B cell (primary cell): ENCODE data around the gene ABHD10. TPM values are rescaled to one million over a fixed set of nuclear protein-coding genes. Genes with fewer than 3 reads are reported as not detected.

ENCODE experiments used
- ATAC-seq: fragments of 200-7000 bp; cut with Tn5 transposase; one replicate; pipeline ENCODE4 v1.10.0; 2021; ENCODE audit warnings: low read depth, mild to moderate bottlenecking, moderate number of reproducible peaks, moderate library complexity
- CTCF ChIA-PET: fragments of 350-600 bp; sonication (Branson Sonifier 250); formaldehyde crosslinking; loops from one replicate; lab custom pipeline; 2021; ENCODE audit warnings: antibody characterized with exemption, inconsistent platforms; lab: Charles Lee
- POLR2A ChIA-PET: fragments of 350-600 bp; sonication (Branson Sonifier 250); formaldehyde crosslinking; loops from one replicate; lab custom pipeline; 2021; ENCODE audit warnings: antibody characterized with exemption; lab: Charles Lee
- DNase-seq: peaks from one replicate; pipeline ENCODE4 v3.0.0; 2013
- H2AFZ ChIP-seq: 2 replicates; pipeline ENCODE4 v1.6.1; 2012; ENCODE audit warnings: mild to moderate bottlenecking, low read depth, low read length; ENCODE audit not compliant: insufficient read depth, poor library complexity, severe bottlenecking
- H3K27ac ChIP-seq, 2 donors: 1 replicate in 1 of 2; 2 replicates in 1 of 2; pipeline ENCODE4 v1.5.1; 2012 to 2013; ENCODE audit warnings: low read length in 2 of 2, mild to moderate bottlenecking in 2 of 2, moderate library complexity in 1 of 2
- H3K27me3 ChIP-seq, 4 experiments: fragments of 200-600 bp in 1 of 4; sonication (generic) in 1 of 4; replicated peaks in 1 of 4; 1 replicate in 2 of 4; 2 replicates in 2 of 4; pipeline versions ENCODE4 v1.6.1 to v1.7.0; 2013 to 2016; ENCODE audit warnings: low read length in 3 of 4, mild to moderate bottlenecking in 2 of 4, mixed read lengths in 1 of 4, moderate library complexity in 1 of 4; ENCODE audit not compliant: insufficient read depth in 4 of 4, control insufficient read depth in 3 of 4; ENCODE audit errors: control extremely low read depth in 1 of 4
- H3K36me3 ChIP-seq, 2 experiments: replicated peaks in 1 of 2; 1 replicate in 1 of 2; 2 replicates in 1 of 2; pipeline versions ENCODE4 v1.6.1 to v1.7.1; 2013; ENCODE audit warnings: low read length in 1 of 2; ENCODE audit not compliant: insufficient read depth in 2 of 2, control insufficient read depth in 1 of 2; ENCODE audit errors: control extremely low read depth in 1 of 2, extremely low read depth in 1 of 2
- H3K4me1 ChIP-seq, 2 donors: fragments of 200-600 bp in 1 of 2; sonication (generic) in 1 of 2; 1 replicate in 1 of 2; 2 replicates in 1 of 2; pipeline versions ENCODE4 v1.5.1 to v1.6.1; 2013 to 2017; ENCODE audit warnings: low read length in 2 of 2; ENCODE audit not compliant: control insufficient read depth in 2 of 2, insufficient read depth in 2 of 2
- H3K4me2 ChIP-seq: replicated peaks from 2 replicates; pipeline ENCODE3; 2012; ENCODE audit warnings: mild to moderate bottlenecking, low read depth, low read length; ENCODE audit not compliant: poor library complexity, severe bottlenecking
- H3K4me3 ChIP-seq, 5 experiments: fragments of 200-600 bp in 1 of 5; sonication (generic) in 1 of 5; 1 replicate in 3 of 5; 2 replicates in 2 of 5; pipeline versions ENCODE4 v1.5.1 to v1.7.0; 2011 to 2016; ENCODE audit warnings: low read length in 4 of 5, mild to moderate bottlenecking in 4 of 5, low read depth in 2 of 5, control low read depth in 1 of 5, moderate library complexity in 1 of 5; ENCODE audit not compliant: insufficient read depth in 1 of 5; ENCODE audit errors: control extremely low read depth in 1 of 5, extremely low read depth in 1 of 5
- H3K79me2 ChIP-seq: fragments of 200-600 bp; sonication (generic); one replicate; pipeline ENCODE4 v1.6.0; 2016; ENCODE audit warnings: low read length; ENCODE audit not compliant: control insufficient read depth, insufficient read depth
- H3K9ac ChIP-seq: fragments of 200-600 bp; sonication (generic); 2 replicates; pipeline ENCODE4 v1.6.1; 2017; ENCODE audit warnings: mild to moderate bottlenecking, low read length, moderate library complexity
- H3K9me3 ChIP-seq, 3 donors: one replicate each; pipeline versions ENCODE4 v1.6.1 to v1.7.1; 2013; ENCODE audit warnings: low read length in 2 of 3; ENCODE audit not compliant: control insufficient read depth in 2 of 3, insufficient read depth in 1 of 3; ENCODE audit errors: control extremely low read depth in 1 of 3
- H4K20me1 ChIP-seq: 2 replicates; pipeline ENCODE4 v1.6.0; 2012; ENCODE audit warnings: mild to moderate bottlenecking, low read length; ENCODE audit not compliant: insufficient read depth, control insufficient read depth, poor library complexity, severe bottlenecking
- H3K27ac Mint-ChIP-seq: one replicate; pipeline ENCODE4 v1.8.0; 2021; ENCODE audit warnings: mixed read lengths
- H3K27me3 Mint-ChIP-seq: one replicate; pipeline ENCODE4 v1.8.0; 2021; ENCODE audit warnings: mixed read lengths
- H3K4me1 Mint-ChIP-seq: one replicate; pipeline ENCODE4 v1.8.0; 2021; ENCODE audit warnings: mixed read lengths
- H3K4me3 Mint-ChIP-seq: one replicate; pipeline ENCODE4 v1.8.0; 2021; ENCODE audit warnings: mixed read lengths
- H3K9me3 Mint-ChIP-seq: one replicate; pipeline ENCODE4 v1.8.0; 2022; ENCODE audit warnings: mixed read lengths; ENCODE audit not compliant: insufficient read depth
- EZH2 ChIP-seq: IDR thresholded peaks from 2 replicates; pipeline ENCODE4 v1.6.1; 2012; ENCODE audit warnings: borderline replicate concordance, low read depth, mild to moderate bottlenecking, moderate library complexity, low read length; ENCODE audit not compliant: insufficient read depth, poor library complexity, severe bottlenecking
- WGBS: methylation state at CpG from one replicate; pipeline ENCODE4 v1.1.5; 2013; ENCODE audit warnings: missing lambda C conversion rate; ENCODE audit not compliant: insufficient coverage; 5-methylcytosine and 5-hydroxymethylcytosine counted together
- intact Hi-C: fragments of 100-400 bp; cut with micrococcal nuclease; formaldehyde crosslinking; loops from one replicate; pipeline ENCODE4 v1.10.0; 2022
- polyA plus RNA-seq: library from polyadenylated mRNA; depleted of rRNA; stranded (reverse); fragments of >200 nt; gene quantifications from 2 replicates; pipeline ENCODE4 v1.2.3, GENCODE V29; 2012
- total RNA-seq, 2 donors: library from RNA; stranded (reverse); fragments of 120-200 nt in 1 of 2; gene quantifications; 1 replicate in 1 of 2; 2 replicates in 1 of 2; pipeline versions ENCODE4 v1.2.3 to v1.2.4, GENCODE V29; 2013 to 2022
- TF ChIP-seq, protein P1 (sequence below): fragments of 200-600 bp; IDR thresholded peaks from one replicate; pipeline ENCODE4 v1.8.0; 2022; ENCODE audit warnings: antibody characterized with exemption, mild to moderate bottlenecking

ABHD10 gene
- total and polyA plus RNA-seq, 2 donors (not counting 1 experiment from before 2014, with no cell fraction given): 22.1 to 40.1 TPM

DNA sequence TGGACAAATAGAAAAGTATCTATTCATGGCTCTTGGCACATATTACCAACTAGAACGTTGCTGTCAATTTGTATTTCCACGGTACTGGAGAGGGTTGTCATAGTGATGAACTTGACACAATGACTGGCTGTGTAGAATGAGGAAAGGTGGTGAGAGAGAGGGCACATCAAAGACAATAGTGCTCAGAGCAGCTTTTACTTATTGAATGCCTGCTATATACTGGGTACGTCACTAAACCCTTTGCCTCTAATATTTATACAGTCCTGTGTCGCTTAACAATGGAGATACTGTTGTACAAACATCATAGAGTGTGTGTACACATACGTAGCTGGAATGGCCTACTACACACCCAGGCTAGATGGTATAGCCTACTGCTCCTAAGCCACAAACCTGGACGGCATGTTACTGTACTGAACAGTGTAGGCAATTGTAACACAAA is 64.0 kb downstream of the ABHD10 start:
- DNase-seq (no peak), ATAC-seq (no peak)
- Histone ChIP-seq H3K4me2 (no peak overlapping the region), H2AFZ (no peak overlapping the region), H3K9ac (no peak overlapping the region), H3K4me3 (no peak overlapping the region), H3K27me3 (no peaks in the 10 kb centered on the region), H3K9me3 (no peaks in the 10 kb centered on the region), H3K79me2 (no peaks in the 10 kb centered on the region), H3K4me1 (peaks cover 8 to 11% of the 10 kb centered on the region in 2 donors), H3K36me3 (no peaks in the 10 kb centered on the region), H4K20me1 (no peaks in the 10 kb centered on the region), H3K27ac (no peak overlapping the region)
- TF ChIP-seq, protein P1, sequence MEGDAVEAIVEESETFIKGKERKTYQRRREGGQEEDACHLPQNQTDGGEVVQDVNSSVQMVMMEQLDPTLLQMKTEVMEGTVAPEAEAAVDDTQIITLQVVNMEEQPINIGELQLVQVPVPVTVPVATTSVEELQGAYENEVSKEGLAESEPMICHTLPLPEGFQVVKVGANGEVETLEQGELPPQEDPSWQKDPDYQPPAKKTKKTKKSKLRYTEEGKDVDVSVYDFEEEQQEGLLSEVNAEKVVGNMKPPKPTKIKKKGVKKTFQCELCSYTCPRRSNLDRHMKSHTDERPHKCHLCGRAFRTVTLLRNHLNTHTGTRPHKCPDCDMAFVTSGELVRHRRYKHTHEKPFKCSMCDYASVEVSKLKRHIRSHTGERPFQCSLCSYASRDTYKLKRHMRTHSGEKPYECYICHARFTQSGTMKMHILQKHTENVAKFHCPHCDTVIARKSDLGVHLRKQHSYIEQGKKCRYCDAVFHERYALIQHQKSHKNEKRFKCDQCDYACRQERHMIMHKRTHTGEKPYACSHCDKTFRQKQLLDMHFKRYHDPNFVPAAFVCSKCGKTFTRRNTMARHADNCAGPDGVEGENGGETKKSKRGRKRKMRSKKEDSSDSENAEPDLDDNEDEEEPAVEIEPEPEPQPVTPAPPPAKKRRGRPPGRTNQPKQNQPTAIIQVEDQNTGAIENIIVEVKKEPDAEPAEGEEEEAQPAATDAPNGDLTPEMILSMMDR: no peak
- TF ChIP-seq EZH2: no peak
- Mint-ChIP-seq H3K4me3 (no peak overlapping the region), H3K4me1 (peaks cover 5% of the 10 kb centered on the region), H3K9me3 (no peaks in the 10 kb centered on the region), H3K27ac (no peak overlapping the region), H3K27me3 (peaks cover 6% of the 10 kb centered on the region)
- ChIA-PET CTCF (interaction anchor here (0.8 to 5.2 kb wide), 14 partner anchors 8 to 374 kb away, joined by 3 to 31 read pairs (median 4); partner anchors contain the start of gene TAGLN3), POLR2A (no interaction called here)
- intact Hi-C loops: loop anchor here (1.0 to 2.0 kb wide), 3 partner anchors 54 to 374 kb away; no protein-coding TSS in a partner anchor
- 80% methylated on average over 2 of the region's 6 CpGs for WGBS

Other genes starting within 250 kb of the ABHD10 start
- gene PHLDB2, start 119.8 kb upstream of the ABHD10 start, total RNA-seq: 5.9 and 6.3 TPM in 2 replicates
- gene PHLDB2, start 119.8 kb upstream of the ABHD10 start, polyA plus RNA-seq: 1.3 and 3.4 TPM in 2 replicates
- 0.44 TPM in 1 of 2 replicates, not detected in the other for gene TAGLN3, start 19.9 kb downstream of the ABHD10 start, total RNA-seq
- gene TAGLN3, start 19.9 kb downstream of the ABHD10 start, polyA plus RNA-seq: not detected in 2 replicates
- not detected in 2 replicates for gene TMPRSS7, start 55.7 kb downstream of the ABHD10 start, total RNA-seq
- not detected in 2 replicates for gene TMPRSS7, start 55.7 kb downstream of the ABHD10 start, polyA plus RNA-seq
- 2.7 and 3.9 TPM in 2 replicates for gene C3orf52, start 107.4 kb downstream of the ABHD10 start, total RNA-seq
- 0.18 and 0.23 TPM in 2 replicates for gene C3orf52, start 107.4 kb downstream of the ABHD10 start, polyA plus RNA-seq
- gene GCSAM, start 154.2 kb downstream of the ABHD10 start, total RNA-seq: 12.6 and 14.9 TPM in 2 replicates
- 16.9 and 24.6 TPM in 2 replicates for gene GCSAM, start 154.2 kb downstream of the ABHD10 start, polyA plus RNA-seq